Anterior cingulate cortex (tissue), 58 donors: ENCODE measurements around the gene ZNF655.
A peak's percentile ranks its signal among the peaks of the same experiment; 100 is the strongest.
"Not testable (repeated sequence)": the region's sequence is repeated elsewhere in the genome, so short reads cannot be mapped to it uniquely, and the experiment has no call there.

Experiments used
- DNase-seq, 58 donors: peaks; one replicate each; lab custom pipeline; 2025; lab: John Stamatoyannopoulos, UW

ZNF655 gene

GRCh38 chr7:99559175-99559915 lies 903 bp downstream of the ZNF655 start:
- DNase-seq: no peak

- no peak for DNase-seq
Measured at GRCh38 chr7:99560834-99561736, 2.6 kb downstream of the ZNF655 start.

GRCh38 chr7:99561737-99562051 lies 3.3 kb downstream of the ZNF655 start:
- no peak for DNase-seq

- DNase-seq: no peak
Measured at GRCh38 chr7:99562114-99562784, 3.8 kb downstream of the ZNF655 start.

- DNase-seq: peak in 2 of 58 donors; percentile 6 to 9
Measured at GRCh38 chr7:99562832-99563231, 4.4 kb downstream of the ZNF655 start.

- peak in 9 of 58 donors; percentile 2 to 51 (median 10) for DNase-seq
Measured at GRCh38 chr7:99563650-99564049, 5.2 kb downstream of the ZNF655 start.

GRCh38 chr7:99568770-99569169 lies 10.3 kb downstream of the ZNF655 start:
- DNase-seq: not testable (repeated sequence)

GRCh38 chr7:99571768-99572167 lies 13.3 kb downstream of the ZNF655 start:
- no peak for DNase-seq

GRCh38 chr7:99573257-99573656 lies 14.8 kb downstream of the ZNF655 start:
- DNase-seq: no peak

- DNase-seq: no peak
Measured at GRCh38 chr7:99576251-99576650, 17.8 kb downstream of the ZNF655 start.

GRCh38 chr7:99579281-99579955 lies 21.0 kb downstream of the ZNF655 start:
- peak in 2 of 58 donors; percentile 16 to 21 for DNase-seq

- peak in 42 of 58 donors; percentile 6 to 67 (median 42) for DNase-seq
Measured at GRCh38 chr7:99579956-99580777, 21.7 kb downstream of the ZNF655 start.

GRCh38 chr7:99580778-99581332 lies 22.4 kb downstream of the ZNF655 start:
- DNase-seq: not testable (repeated sequence)

- DNase-seq: no peak
Measured at GRCh38 chr7:99588868-99589267, 30.4 kb downstream of the ZNF655 start.

- no peak for DNase-seq
Measured at GRCh38 chr7:99594948-99595745, 36.7 kb downstream of the ZNF655 start.

GRCh38 chr7:99596408-99596955 lies 38.0 kb downstream of the ZNF655 start:
- DNase-seq: no peak

- DNase-seq: no peak
Measured at GRCh38 chr7:99597762-99598501, 39.5 kb downstream of the ZNF655 start, which contains the start of gene TMEM225B. TMEM225B (plus strand) TSS chr7:99598267; CDS start chr7:99604389, 6,122 bp downstream.
